ENCODE data around the gene HHAT. TPM values are rescaled to one million over a fixed set of nuclear protein-coding genes. Genes with fewer than 3 reads are reported as not detected.
A peak's percentile ranks its signal among the peaks of the same experiment; 100 is the strongest.
"Not testable (repeated sequence)": the region's sequence is repeated elsewhere in the genome, so short reads cannot be mapped to it uniquely, and the experiment has no call there.

HHAT gene
- polyA plus RNA-seq, 1 donor: 15.2 TPM

GRCh38 chr1:210396541-210396940, 67.8 kb downstream of the HHAT start:
- DNase-seq: no peak

GRCh38 chr1:210397252-210397651, 68.5 kb downstream of the HHAT start:
- DNase-seq: no peak

GRCh38 chr1:210397681-210398080, 69.0 kb downstream of the HHAT start:
- DNase-seq: no peak

GRCh38 chr1:210398466-210398865, 69.8 kb downstream of the HHAT start:
- no peak for DNase-seq

- peak; percentile 28 for DNase-seq
Measured at GRCh38 chr1:210400043-210400840, 71.5 kb downstream of the HHAT start.

- no peak for DNase-seq
Measured at GRCh38 chr1:210402560-210402959, 73.9 kb downstream of the HHAT start.

GRCh38 chr1:210405316-210405715, 76.6 kb downstream of the HHAT start:
- DNase-seq: no peak

- not testable (repeated sequence) for DNase-seq
Measured at GRCh38 chr1:210406341-210406740, 77.6 kb downstream of the HHAT start.

GRCh38 chr1:210407207-210407886, 78.6 kb downstream of the HHAT start:
- peak; percentile 55 for DNase-seq

- no peak for DNase-seq
Measured at GRCh38 chr1:210407887-210408252, 79.2 kb downstream of the HHAT start.

GRCh38 chr1:210412240-210412639, 83.5 kb downstream of the HHAT start:
- no peak for DNase-seq

- no peak for DNase-seq
Measured at GRCh38 chr1:210413951-210414350, 85.2 kb downstream of the HHAT start.

GRCh38 chr1:210415846-210416448, 87.2 kb downstream of the HHAT start:
- no peak for DNase-seq

- no peak for DNase-seq
Measured at GRCh38 chr1:210416681-210417080, 88.0 kb downstream of the HHAT start.

- no peak for DNase-seq
Measured at GRCh38 chr1:210417881-210418280, 89.2 kb downstream of the HHAT start.

GRCh38 chr1:210418863-210419650, 90.4 kb downstream of the HHAT start:
- DNase-seq: no peak

GRCh38 chr1:210426696-210427095, 98.0 kb downstream of the HHAT start:
- not testable (repeated sequence) for DNase-seq

- no peak for DNase-seq
Measured at GRCh38 chr1:210428696-210429095, 100.0 kb downstream of the HHAT start.

- DNase-seq: no peak
Measured at GRCh38 chr1:210434223-210434622, 105.5 kb downstream of the HHAT start.

- no peak for DNase-seq
Measured at GRCh38 chr1:210437111-210437510, 108.4 kb downstream of the HHAT start.

- no peak for DNase-seq
Measured at GRCh38 chr1:210437781-210438180, 109.1 kb downstream of the HHAT start.
